PC-9 (cell line): ENCODE measurements around the gene ATP1A1.

Experiments
- CTCF ChIP-seq: fragments of 200-600 bp; sonication (generic); conservative IDR thresholded peaks from 2 replicates; pipeline ENCODE4 v1.6.1; 2017; ENCODE audit warnings: mixed run types, antibody characterized with exemption, mild to moderate bottlenecking, moderate library complexity
- EZH2 ChIP-seq: fragments of 200-600 bp; sonication (generic); IDR thresholded peaks from 2 replicates; pipeline ENCODE4 v1.8.0; 2017; ENCODE audit warnings: antibody characterized with exemption, low read depth

- TF ChIP-seq CTCF: no peak
- TF ChIP-seq EZH2: no peak
Measured at GRCh38 chr1:116425987-116426386, 52.9 kb downstream of the ATP1A1 start.
